Measurements from ENCODE around the gene PTK7.

- TF ChIP-seq CTCF (IDR thresholded peaks at IDR 0.05 in 2 of 3, conservative IDR thresholded peaks at IDR 0.05 in 1 of 3; ENCODE audit: borderline replicate concordance in 1 of 3, insufficient read depth in 1 of 3, low read depth in 2 of 3, low read length in 2 of 3) (no peak), EZH2 (IDR thresholded peaks at IDR 0.05) (no peak)
Observed at GRCh38 chr6:43189776-43190304, 113.7 kb downstream of the PTK7 start.
